Measurements from ENCODE around the gene SMIM29.

SMIM29 gene

GRCh38 chr6:34284563-34285447 lies 36.0 kb upstream of the SMIM29 start:
- no peak overlapping the region for H3K4me3 ChIP-seq (ENCODE audit: low read depth, low read length)
- TF ChIP-seq CTCF (IDR thresholded peaks at IDR 0.05; ENCODE audit: insufficient read depth, low read depth, low read length, missing control alignments): no peak
- peak; percentile 57 for DNase-seq (ENCODE audit: low read depth)

- no peak overlapping the region for H3K4me3 ChIP-seq (ENCODE audit: low read depth, low read length)
- DNase-seq (ENCODE audit: low read depth): no peak
- TF ChIP-seq CTCF (IDR thresholded peaks at IDR 0.05; ENCODE audit: insufficient read depth, low read depth, low read length, missing control alignments): no peak
These were observed 33.0 kb upstream of the SMIM29 start for GRCh38 chr6:34281702-34282334.

- no peak for TF ChIP-seq CTCF (IDR thresholded peaks at IDR 0.05; ENCODE audit: insufficient read depth, low read depth, low read length, missing control alignments)
These were observed 31.4 kb upstream of the SMIM29 start for GRCh38 chr6:34280216-34280615.

GRCh38 chr6:34278833-34279232 lies 30.0 kb upstream of the SMIM29 start:
- DNase-seq (ENCODE audit: low read depth): no peak
- no peak overlapping the region for H3K4me3 ChIP-seq (ENCODE audit: low read depth, low read length)
- TF ChIP-seq CTCF (IDR thresholded peaks at IDR 0.05; ENCODE audit: insufficient read depth, low read depth, low read length, missing control alignments): no peak

More at GRCh38 chr6:34280216-34280615, 31.4 kb upstream of the SMIM29 start:
- DNase-seq (ENCODE audit: low read depth): no peak
- no peak overlapping the region for H3K4me3 ChIP-seq (ENCODE audit: low read depth, low read length)

- TF ChIP-seq CTCF (IDR thresholded peaks at IDR 0.05; ENCODE audit: insufficient read depth, low read depth, low read length, missing control alignments): no peak
- DNase-seq (ENCODE audit: low read depth): no peak
- H3K4me3 ChIP-seq (ENCODE audit: low read depth, low read length): no peak overlapping the region
These were observed 28.9 kb upstream of the SMIM29 start for GRCh38 chr6:34277763-34278112.

- TF ChIP-seq CTCF (IDR thresholded peaks at IDR 0.05; ENCODE audit: insufficient read depth, low read depth, low read length, missing control alignments): no peak
- H3K4me3 ChIP-seq (ENCODE audit: low read depth, low read length): no peak overlapping the region
- DNase-seq (ENCODE audit: low read depth): no peak
These were observed 28.3 kb upstream of the SMIM29 start for GRCh38 chr6:34276881-34277762.

Measured in GM12865 (cell line).